ENCODE data around the gene RHBDL1.

- no peak for TF ChIP-seq CTCF (conservative IDR thresholded peaks at IDR 0.05; ENCODE audit: low read depth in 2 of 2)
- no peak for TF ChIP-seq CREB1 (CRISPR knock-in tag; IDR thresholded peaks at IDR 0.05; ENCODE audit: low read depth)
Observed at GRCh38 chr16:687499-687898, 12.0 kb downstream of the RHBDL1 start.
